NCI-H526 treated with DMSO at 0.1 percent for 48 hours (cell line): ENCODE measurements around the gene CALM1.

Source experiments
- DNase-seq: peaks from one replicate; lab custom pipeline; 2025; lab: John Stamatoyannopoulos, UW

The CALM1 gene

GRCh38 chr14:90409209-90409730, 12.4 kb downstream of the CALM1 start:
- no peak for DNase-seq

- DNase-seq, result no peak
Observed at GRCh38 chr14:90412058-90412457, 15.2 kb downstream of the CALM1 start.

- no peak for DNase-seq
Observed at GRCh38 chr14:90416720-90417119, 19.9 kb downstream of the CALM1 start.

DNA sequence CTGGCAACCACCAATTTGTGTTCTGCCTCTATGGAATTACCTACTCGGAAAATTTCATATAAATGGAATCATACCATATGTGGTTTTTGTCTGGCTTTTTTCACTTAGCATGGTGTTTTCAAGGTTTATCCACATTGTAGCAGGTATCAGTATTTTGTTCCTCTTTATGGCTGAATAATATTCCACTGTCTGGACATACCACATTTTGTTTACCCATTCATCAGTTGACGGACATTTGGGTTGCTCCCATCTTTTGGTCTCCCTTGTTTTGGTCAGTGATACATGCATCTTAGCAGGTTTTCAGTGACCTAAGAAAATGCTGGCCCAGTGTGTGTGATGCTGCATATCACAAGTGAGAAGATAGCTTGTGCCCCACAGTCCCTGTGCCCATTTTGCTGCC, 21.2 kb downstream of the CALM1 start:
- no peak for DNase-seq

GRCh38 chr14:90419200-90419599, 22.4 kb downstream of the CALM1 start:
- no peak for DNase-seq

DNA sequence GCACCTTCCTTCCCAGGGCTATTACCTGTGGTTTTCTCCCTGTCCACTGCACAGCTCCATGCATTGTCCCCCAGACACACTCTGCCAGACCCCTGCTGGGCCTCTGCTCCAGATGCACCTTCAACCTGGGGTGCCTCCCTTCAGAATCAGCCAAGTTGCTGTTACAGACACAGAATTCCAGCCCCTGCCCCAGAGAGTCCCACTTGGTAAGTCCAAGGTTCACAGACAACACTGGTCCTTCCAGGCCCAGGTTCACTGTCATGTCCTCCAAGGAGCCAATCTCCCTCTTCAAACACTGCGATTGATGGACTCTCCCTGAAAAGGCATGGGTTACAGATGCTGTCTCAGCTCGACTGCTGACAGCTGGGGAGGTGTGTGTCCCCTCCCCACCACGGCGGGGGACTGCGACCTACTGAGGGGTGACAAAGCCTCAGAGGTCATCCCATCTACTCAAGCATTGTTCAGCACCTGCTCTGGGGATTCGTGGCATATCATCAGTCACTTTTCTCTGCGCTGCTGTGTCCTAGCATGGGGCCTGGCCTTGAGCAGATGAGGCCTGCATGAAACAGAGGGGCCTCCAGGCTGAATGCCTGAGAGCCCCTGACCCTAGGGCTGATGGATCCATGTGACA, 24.3 kb downstream of the CALM1 start:
- DNase-seq, result no peak

DNA sequence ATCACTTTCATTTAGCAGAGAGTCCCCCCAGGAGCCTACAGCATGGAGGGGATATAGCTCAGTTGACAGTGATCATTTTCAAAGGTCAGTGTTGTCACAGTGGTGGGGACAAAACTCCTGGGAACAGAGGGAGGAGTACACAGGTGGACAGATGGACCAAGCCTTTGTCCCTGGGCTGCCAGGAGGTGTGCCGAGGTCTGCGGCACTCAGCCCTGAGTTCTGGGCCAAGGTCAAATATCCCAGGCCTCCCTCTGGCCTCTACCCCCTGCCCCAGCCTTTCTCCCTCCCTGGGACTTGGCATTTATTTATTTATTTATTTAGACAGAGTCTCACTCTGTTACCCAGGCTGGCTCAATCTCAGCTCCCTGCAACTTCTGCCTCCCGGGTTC, 24.8 kb downstream of the CALM1 start:
- DNase-seq, result no peak

DNA sequence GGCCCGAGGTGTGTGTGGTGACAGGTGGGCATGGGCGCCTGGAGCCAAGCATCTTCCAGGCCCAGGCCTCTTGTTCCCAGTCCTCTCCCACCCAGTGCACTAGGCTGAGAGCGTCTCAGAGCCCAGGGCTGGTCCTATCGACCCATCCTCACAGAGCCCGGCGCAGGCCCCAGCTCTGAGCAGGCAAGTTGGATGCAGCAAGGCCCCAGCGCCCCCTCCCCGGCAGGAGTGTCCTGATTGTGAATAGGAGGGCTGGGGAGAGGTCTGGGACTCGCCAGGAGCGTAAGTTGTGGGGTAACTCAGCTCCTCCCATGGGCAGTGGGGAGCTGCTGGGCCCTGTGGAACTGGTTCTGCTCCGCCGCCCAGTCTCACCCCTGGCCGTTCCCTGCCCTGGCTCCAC, 26.3 kb downstream of the CALM1 start:
- no peak for DNase-seq

DNA sequence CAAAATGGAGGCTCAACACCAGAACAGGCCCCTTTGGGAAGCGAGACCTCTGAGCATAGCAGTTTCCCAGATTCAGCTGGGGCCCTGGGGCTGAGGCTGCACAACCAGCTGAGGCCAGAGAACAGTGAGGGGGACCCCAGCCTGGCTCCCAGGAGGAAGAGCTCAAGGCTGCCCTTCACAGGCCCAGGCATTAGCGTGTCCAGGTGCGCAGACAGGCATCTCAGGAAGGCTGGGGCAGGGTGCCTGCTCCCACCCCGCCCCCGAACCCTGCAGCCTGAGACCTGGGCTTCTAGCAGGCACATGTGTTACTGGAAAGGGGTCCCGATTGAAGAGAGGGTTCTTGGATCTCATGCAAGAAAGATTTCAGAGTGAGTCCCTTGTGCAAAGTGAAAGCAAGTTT, 27.2 kb downstream of the CALM1 start:
- DNase-seq, result no peak

DNA sequence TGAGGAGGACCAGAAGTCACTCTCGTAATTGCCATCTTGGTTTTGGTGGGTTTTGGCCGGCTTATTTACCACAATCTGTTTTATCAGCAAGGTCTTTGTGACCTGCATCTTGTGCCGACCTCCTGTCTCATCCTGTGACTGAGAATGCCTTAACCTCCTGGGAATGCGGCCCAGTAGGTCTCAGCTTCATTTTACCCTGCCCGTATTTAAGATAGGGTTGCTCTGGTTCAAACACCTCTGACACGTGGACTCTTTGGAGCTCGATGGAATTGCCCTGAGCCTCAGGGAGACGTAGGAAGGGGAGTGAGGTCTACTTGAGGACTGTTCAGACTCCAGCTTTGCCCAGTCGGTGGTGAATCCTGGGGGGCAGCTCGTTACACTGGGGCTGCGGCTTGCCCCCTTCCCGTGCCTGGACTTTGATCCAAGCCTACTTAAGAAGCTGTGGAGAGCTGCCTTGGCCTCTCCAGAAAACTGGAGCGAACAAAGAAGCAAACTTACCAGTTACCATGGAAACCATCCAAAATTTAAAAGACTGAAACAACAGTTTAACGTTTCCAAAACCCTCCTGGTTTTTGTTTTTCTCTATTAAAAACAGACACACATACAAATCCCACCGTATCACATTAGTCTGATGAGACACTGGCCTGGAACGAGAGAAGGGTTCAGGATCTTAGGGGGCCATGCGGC, 28.0 kb downstream of the CALM1 start:
- no peak for DNase-seq

DNA sequence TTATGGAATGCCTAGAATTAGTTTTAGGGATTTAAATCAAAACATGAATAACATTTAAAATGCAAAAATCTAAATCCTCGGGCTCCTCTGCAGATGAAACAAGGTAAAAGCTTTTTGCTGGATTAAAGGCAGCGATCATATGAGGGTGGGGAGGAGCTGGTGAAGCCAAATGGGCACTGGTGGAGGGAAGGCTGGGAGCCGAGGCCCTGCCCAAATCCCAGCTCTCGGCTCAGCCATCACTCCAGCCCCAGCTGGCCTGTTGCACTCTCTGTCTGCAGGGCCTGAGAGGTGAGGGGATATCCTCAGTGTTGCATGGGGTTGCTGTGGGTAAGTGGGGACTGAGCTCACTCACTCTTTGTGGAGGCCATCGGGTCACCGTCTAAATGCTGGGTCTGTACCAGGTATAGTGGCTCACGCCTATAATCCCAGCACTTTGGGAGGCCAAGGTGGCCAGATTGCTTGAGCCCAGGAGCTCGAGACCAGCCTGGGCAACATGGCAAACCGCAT, 28.6 kb downstream of the CALM1 start:
- no peak for DNase-seq

- no peak for DNase-seq
Observed at GRCh38 chr14:90426031-90426540, 29.3 kb downstream of the CALM1 start.

DNA sequence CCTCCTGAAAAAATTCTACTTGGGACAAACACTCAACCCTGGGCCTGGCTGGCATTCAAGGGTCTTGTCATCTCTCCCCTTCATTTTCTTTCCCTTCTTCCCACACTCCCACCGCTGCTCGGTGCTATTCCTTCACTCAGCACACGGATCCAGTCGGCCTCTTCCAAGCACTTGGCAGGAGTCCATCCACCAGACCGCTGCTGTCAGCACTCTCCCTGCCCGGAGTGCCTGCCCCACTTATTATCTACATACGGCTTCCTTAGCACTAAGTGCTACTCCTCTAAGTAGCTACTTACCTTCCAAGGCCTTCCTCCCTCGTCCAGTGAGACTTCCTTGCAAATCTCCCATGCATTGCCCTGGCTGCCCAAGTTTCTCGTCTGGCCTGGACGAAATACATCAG, 29.8 kb downstream of the CALM1 start:
- DNase-seq, result no peak

- DNase-seq, result no peak
Observed at GRCh38 chr14:90427848-90428426, 31.1 kb downstream of the CALM1 start.

DNA sequence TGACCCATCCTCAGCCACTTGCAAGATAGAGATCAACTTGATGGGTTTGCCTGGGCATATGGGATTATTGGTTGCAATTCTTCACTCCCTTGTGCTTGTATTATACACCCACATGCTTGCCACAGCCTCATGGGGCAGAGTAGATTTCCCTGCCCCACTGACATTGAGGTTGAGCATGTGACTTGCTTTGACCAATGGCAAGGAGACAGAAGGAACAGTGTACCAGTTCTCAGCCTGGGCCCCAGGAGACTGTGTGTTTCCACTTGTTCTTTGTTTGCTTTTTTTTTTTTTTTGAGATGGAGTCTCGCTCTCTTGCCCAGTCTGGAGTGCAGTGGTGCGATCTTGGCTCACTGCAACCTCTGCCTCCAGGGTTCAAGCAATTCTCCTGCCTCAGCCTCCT, 31.8 kb downstream of the CALM1 start:
- DNase-seq, result no peak

GRCh38 chr14:90429236-90429635, 32.4 kb downstream of the CALM1 start:
- no peak for DNase-seq

DNA sequence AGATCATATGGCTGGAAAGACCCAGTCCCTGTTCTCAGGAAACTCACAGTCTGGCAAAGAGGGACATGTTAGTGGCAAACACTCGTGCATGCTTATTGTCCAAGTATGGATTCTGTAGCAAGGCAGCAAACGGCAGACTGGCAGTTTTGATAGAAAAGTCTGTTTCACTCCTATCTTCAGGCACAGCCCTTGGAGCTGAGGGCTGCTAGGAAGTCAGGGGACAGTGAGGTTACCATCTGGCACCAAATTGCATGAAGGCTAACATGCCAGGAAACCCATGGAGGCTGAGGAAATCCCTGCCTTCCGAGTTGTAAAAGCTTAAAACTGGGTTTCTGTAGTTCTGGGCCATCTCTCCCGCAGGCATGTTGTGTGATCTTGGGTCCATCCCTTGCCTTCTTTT, 32.9 kb downstream of the CALM1 start:
- DNase-seq, result no peak

- no peak for DNase-seq
Observed at GRCh38 chr14:90434370-90435020, 37.7 kb downstream of the CALM1 start.

GRCh38 chr14:90438841-90439240, 42.0 kb downstream of the CALM1 start:
- DNase-seq, result no peak

GRCh38 chr14:90440021-90440451, 43.2 kb downstream of the CALM1 start:
- no peak for DNase-seq

- no peak for DNase-seq
Observed at GRCh38 chr14:90440592-90440991, 43.8 kb downstream of the CALM1 start.

DNA sequence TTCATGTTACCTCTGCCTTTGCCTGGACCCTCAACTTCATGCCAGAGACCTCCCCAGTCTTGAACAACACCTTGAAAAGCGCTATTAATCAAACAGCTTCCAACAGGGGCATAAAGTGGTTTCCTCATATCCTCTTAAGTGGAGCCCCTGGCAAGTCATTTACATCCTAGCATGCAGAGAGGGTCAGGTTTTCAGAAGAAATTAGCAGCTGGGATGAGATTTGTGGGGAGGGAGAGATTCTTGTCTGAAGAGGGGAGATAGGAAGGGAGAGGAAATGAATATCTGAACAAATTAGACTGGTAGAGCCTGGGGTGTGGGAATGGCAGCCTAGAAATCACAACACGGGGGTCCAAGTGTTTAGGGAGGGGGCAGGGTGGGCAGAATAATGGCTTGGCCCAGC, 45.6 kb downstream of the CALM1 start:
- DNase-seq, result no peak
